ENCODE measurements around the gene ECI2.
"Not testable (repeated sequence)": the region's sequence is repeated elsewhere in the genome, so short reads cannot be mapped to it uniquely, and the experiment has no call there.

ECI2 gene

GRCh38 chr6:4103929-4104328, 31.4 kb downstream of the ECI2 start:
- H3K9me3 Mint-ChIP-seq, result no peaks in the 10 kb centered on the region
- H3K27ac Mint-ChIP-seq, result no peak overlapping the region
- no peaks in the 10 kb centered on the region for H3K36me3 Mint-ChIP-seq (ENCODE audit: low read depth)
- no peak for DNase-seq (ENCODE audit: low spot score)
- no peak overlapping the region for H3K4me3 Mint-ChIP-seq
- H3K27me3 Mint-ChIP-seq (ENCODE audit: low read depth), result peaks cover 24% of the 10 kb centered on the region
- no peaks in the 10 kb centered on the region for H3K4me1 Mint-ChIP-seq (ENCODE audit: low read depth)

GRCh38 chr6:4102687-4103244, 32.6 kb downstream of the ECI2 start:
- peaks cover 18% of the 10 kb centered on the region for H3K27me3 Mint-ChIP-seq (ENCODE audit: low read depth)
- no peak for DNase-seq (ENCODE audit: low spot score)
- no peak overlapping the region for H3K4me3 Mint-ChIP-seq
- H3K36me3 Mint-ChIP-seq (ENCODE audit: low read depth), result no peaks in the 10 kb centered on the region
- H3K4me1 Mint-ChIP-seq (ENCODE audit: low read depth), result no peaks in the 10 kb centered on the region
- H3K27ac Mint-ChIP-seq, result no peak overlapping the region
- no peaks in the 10 kb centered on the region for H3K9me3 Mint-ChIP-seq

DNA sequence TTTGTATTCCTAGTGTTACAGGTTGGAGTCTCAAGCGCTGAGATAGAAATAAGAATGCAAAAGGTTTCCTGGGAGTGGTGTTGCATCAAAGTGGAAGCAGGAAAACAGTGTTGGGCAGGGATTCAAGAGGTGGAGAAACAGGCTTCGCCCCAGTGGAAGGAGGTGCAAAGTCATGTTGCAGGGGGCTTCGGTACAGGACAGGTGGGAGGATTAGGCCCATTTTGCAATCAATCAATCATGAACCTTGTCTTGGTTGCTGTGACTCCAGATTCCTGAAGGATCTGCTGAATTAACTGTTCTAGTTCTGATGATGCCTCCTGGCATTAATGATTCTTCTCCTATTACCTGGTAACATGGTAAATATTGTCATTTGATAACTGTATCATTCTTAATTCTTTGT, 34.1 kb downstream of the ECI2 start:
- Mint-ChIP-seq H3K27me3 (ENCODE audit: low read depth) (peaks cover 12% of the 10 kb centered on the region), H3K36me3 (ENCODE audit: low read depth) (no peaks in the 10 kb centered on the region), H3K9me3 (no peaks in the 10 kb centered on the region), H3K4me3 (no peak overlapping the region), H3K27ac (no peak overlapping the region), H3K4me1 (ENCODE audit: low read depth) (no peaks in the 10 kb centered on the region)
- no peak for DNase-seq (ENCODE audit: low spot score)

GRCh38 chr6:4100655-4101054, 34.7 kb downstream of the ECI2 start:
- H3K27me3 Mint-ChIP-seq (ENCODE audit: low read depth), result peaks cover 6% of the 10 kb centered on the region
- H3K4me3 Mint-ChIP-seq, result no peak overlapping the region
- H3K27ac Mint-ChIP-seq, result no peak overlapping the region
- H3K4me1 Mint-ChIP-seq (ENCODE audit: low read depth), result no peaks in the 10 kb centered on the region
- DNase-seq (ENCODE audit: low spot score), result no peak
- no peaks in the 10 kb centered on the region for H3K36me3 Mint-ChIP-seq (ENCODE audit: low read depth)
- H3K9me3 Mint-ChIP-seq, result no peaks in the 10 kb centered on the region

DNA sequence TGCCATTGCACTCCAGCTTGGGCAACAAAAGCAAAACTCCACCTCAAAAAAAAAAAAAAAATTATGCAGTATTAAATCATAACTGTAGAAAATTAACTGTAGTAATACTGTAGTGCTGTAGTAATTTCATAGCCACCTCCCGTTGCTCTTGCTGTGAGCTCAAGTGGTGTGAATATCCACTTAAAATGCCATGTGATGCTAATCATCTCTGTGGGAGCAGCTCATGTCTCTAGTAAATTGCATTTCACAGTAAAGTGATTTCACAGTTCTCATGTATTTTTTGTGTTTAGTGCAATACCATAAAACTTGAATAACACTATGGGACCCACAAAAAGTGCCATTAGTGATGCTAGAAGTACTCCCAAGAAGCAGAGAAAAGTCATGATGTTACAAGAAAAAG, 42.1 kb downstream of the ECI2 start:
- no peaks in the 10 kb centered on the region for H3K4me1 Mint-ChIP-seq (ENCODE audit: low read depth)
- H3K9me3 Mint-ChIP-seq, result no peaks in the 10 kb centered on the region
- DNase-seq (ENCODE audit: low spot score), result no peak
- H3K27ac Mint-ChIP-seq, result no peak overlapping the region
- no peaks in the 10 kb centered on the region for H3K36me3 Mint-ChIP-seq (ENCODE audit: low read depth)
- H3K4me3 Mint-ChIP-seq, result no peak overlapping the region
- peaks cover 3% of the 10 kb centered on the region for H3K27me3 Mint-ChIP-seq (ENCODE audit: low read depth)

- no peak for DNase-seq (ENCODE audit: low spot score)
- no peaks in the 10 kb centered on the region for H3K4me1 Mint-ChIP-seq (ENCODE audit: low read depth)
- H3K27me3 Mint-ChIP-seq (ENCODE audit: low read depth), result peaks cover 3% of the 10 kb centered on the region
- H3K27ac Mint-ChIP-seq, result no peak overlapping the region
- no peaks in the 10 kb centered on the region for H3K36me3 Mint-ChIP-seq (ENCODE audit: low read depth)
- no peak overlapping the region for H3K4me3 Mint-ChIP-seq
- no peaks in the 10 kb centered on the region for H3K9me3 Mint-ChIP-seq
Measured at GRCh38 chr6:4091941-4092340, 43.4 kb downstream of the ECI2 start.

DNA sequence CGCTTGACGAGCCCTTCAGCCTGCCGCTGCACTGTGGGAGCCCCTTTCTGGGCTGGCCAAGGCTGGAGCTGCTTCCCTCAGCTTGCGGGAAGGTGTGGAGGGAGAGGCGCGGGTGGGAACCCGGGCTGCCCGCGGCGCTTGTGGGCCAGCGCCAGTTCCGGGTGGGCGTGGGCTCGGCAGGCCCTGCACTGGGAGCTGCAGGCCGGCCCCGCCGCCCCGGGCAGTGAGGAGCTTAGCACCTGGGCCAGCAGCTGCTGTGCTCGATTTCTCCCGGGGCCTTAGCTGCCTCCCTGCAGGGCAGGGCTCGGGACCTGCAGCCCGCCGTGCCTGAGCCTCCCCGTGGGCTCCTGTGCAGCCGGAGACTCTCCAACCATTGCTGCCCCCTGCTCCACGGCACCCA, 45.3 kb downstream of the ECI2 start:
- not testable (repeated sequence) for H3K4me3 Mint-ChIP-seq; H3K4me1 Mint-ChIP-seq (ENCODE audit: low read depth); H3K9me3 Mint-ChIP-seq; H3K36me3 Mint-ChIP-seq (ENCODE audit: low read depth); H3K27me3 Mint-ChIP-seq (ENCODE audit: low read depth); DNase-seq (ENCODE audit: low spot score); H3K27ac Mint-ChIP-seq

DNA sequence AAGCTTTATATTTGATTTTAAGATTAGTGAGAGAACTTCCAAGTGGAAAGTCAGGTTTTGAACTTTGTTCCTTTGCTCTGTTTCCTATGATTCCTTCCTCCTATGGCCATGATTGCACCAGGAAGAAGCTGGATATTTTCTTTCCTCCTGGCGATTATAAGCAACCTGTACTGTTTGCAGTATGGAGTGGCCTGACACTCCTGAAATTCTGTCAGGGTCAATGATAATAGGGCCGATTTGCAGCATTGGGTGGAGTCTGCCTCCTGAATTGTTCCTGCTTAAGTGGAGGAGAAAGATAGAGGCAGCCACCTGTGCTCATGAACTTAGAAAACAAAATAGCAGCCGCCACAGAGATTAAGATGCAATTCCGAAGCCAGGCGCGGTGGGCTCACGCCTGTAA, 46.7 kb downstream of the ECI2 start:
- H3K9me3 Mint-ChIP-seq, result no peaks in the 10 kb centered on the region
- DNase-seq (ENCODE audit: low spot score), result no peak
- no peaks in the 10 kb centered on the region for H3K4me1 Mint-ChIP-seq (ENCODE audit: low read depth)
- no peak overlapping the region for H3K4me3 Mint-ChIP-seq
- no peak overlapping the region for H3K27ac Mint-ChIP-seq
- no peaks in the 10 kb centered on the region for H3K36me3 Mint-ChIP-seq (ENCODE audit: low read depth)
- peaks cover 6% of the 10 kb centered on the region for H3K27me3 Mint-ChIP-seq (ENCODE audit: low read depth)

DNA sequence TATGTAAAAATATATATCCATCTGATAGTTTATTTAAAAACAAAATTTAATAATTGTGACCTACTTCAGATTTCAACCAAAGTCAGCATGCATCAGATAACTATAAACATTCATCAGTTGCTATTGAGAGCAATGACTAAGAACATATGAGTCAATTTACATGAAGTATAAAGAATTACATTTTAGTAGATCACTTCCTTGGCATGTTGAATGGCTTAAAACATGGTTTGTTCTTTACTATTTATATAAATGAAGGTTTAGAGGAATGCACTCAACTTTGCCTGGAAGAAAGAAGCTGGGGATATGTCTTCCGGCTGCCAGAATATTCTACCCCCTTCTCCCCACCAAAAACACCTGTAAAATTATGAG, 50.1 kb downstream of the ECI2 start:
- no peaks in the 10 kb centered on the region for H3K4me1 Mint-ChIP-seq (ENCODE audit: low read depth)
- no peak overlapping the region for H3K27ac Mint-ChIP-seq
- no peaks in the 10 kb centered on the region for H3K36me3 Mint-ChIP-seq (ENCODE audit: low read depth)
- DNase-seq (ENCODE audit: low spot score), result no peak
- H3K9me3 Mint-ChIP-seq, result no peaks in the 10 kb centered on the region
- H3K4me3 Mint-ChIP-seq, result no peak overlapping the region
- peaks cover 6% of the 10 kb centered on the region for H3K27me3 Mint-ChIP-seq (ENCODE audit: low read depth)

- no peaks in the 10 kb centered on the region for H3K36me3 Mint-ChIP-seq (ENCODE audit: low read depth)
- H3K4me1 Mint-ChIP-seq (ENCODE audit: low read depth), result no peaks in the 10 kb centered on the region
- H3K9me3 Mint-ChIP-seq, result no peaks in the 10 kb centered on the region
- no peak for DNase-seq (ENCODE audit: low spot score)
- H3K27ac Mint-ChIP-seq, result no peak overlapping the region
- H3K27me3 Mint-ChIP-seq (ENCODE audit: low read depth), result peaks cover 6% of the 10 kb centered on the region
- H3K4me3 Mint-ChIP-seq, result no peak overlapping the region
Measured at GRCh38 chr6:4084444-4085331, 50.7 kb downstream of the ECI2 start.

- Mint-ChIP-seq H3K27ac (no peak within 1 kb of the TSS), H3K4me3 (no peak within 1 kb of the TSS), H3K27me3 (ENCODE audit: low read depth) (peaks cover 2% of the 10 kb centered on the region), H3K9me3 (no peaks in the 10 kb centered on the region), H3K4me1 (ENCODE audit: low read depth) (no peaks in the 10 kb centered on the region), H3K36me3 (ENCODE audit: low read depth) (no peaks in the 10 kb centered on the region)
- DNase-seq (ENCODE audit: low spot score), result no peak
Measured at GRCh38 chr6:4078691-4079471, 56.5 kb downstream of the ECI2 start, which contains the start of gene FAM217A. TSS of gene FAM217A (minus strand) at chr6:4079137. CDS start at chr6:4077414, 1,723 bp downstream.

GRCh38 chr6:4074478-4075235, 60.7 kb downstream of the ECI2 start:
- Mint-ChIP-seq H3K36me3 (ENCODE audit: low read depth) (no peaks in the 10 kb centered on the region), H3K9me3 (no peaks in the 10 kb centered on the region), H3K27me3 (ENCODE audit: low read depth) (no peaks in the 10 kb centered on the region), H3K4me1 (ENCODE audit: low read depth) (peaks cover 2% of the 10 kb centered on the region), H3K4me3 (no peak overlapping the region), H3K27ac (no peak overlapping the region)
- no peak for DNase-seq (ENCODE audit: low spot score)

GRCh38 chr6:4071330-4071729, 64.0 kb downstream of the ECI2 start:
- H3K27me3 Mint-ChIP-seq (ENCODE audit: low read depth), result no peaks in the 10 kb centered on the region
- peaks cover 4% of the 10 kb centered on the region for H3K36me3 Mint-ChIP-seq (ENCODE audit: low read depth)
- no peaks in the 10 kb centered on the region for H3K9me3 Mint-ChIP-seq
- no peak overlapping the region for H3K27ac Mint-ChIP-seq
- DNase-seq (ENCODE audit: low spot score), result no peak
- peaks cover 7% of the 10 kb centered on the region for H3K4me1 Mint-ChIP-seq (ENCODE audit: low read depth)
- no peak overlapping the region for H3K4me3 Mint-ChIP-seq

DNA sequence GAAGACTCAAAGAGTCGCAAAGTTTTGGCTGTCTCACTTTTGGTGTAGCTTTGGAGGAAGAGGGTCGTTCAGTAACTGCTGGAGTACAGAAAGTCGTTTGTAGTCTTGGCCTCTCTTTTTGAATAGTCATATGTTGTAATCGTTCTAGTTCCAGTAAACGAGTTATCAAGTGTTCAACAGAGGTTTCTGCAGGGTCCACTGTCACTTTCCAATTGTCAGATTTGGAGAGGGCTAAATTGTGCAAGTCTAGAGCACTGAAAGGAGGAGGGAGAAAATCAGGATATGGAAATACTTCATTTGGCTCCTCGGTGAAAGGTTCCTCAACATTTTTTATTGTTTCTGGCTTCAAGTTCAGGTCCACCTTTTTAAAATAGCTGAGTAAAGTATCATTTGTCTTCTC, 66.2 kb downstream of the ECI2 start:
- Mint-ChIP-seq H3K4me3 (no peak overlapping the region), H3K27ac (no peak overlapping the region), H3K4me1 (ENCODE audit: low read depth) (peaks cover 7% of the 10 kb centered on the region), H3K27me3 (ENCODE audit: low read depth) (no peaks in the 10 kb centered on the region), H3K9me3 (no peaks in the 10 kb centered on the region), H3K36me3 (ENCODE audit: low read depth) (peaks cover 23% of the 10 kb centered on the region)
- DNase-seq (ENCODE audit: low spot score), result no peak
